ENCODE measurements around the gene PTGS2. TPM values are rescaled to one million over a fixed set of nuclear protein-coding genes. Genes with fewer than 3 reads are reported as not detected.

PTGS2 gene
- total RNA-seq, 4 donors from 2014 or later: 5.7 to 14.7 (median 6.6) TPM

DNA sequence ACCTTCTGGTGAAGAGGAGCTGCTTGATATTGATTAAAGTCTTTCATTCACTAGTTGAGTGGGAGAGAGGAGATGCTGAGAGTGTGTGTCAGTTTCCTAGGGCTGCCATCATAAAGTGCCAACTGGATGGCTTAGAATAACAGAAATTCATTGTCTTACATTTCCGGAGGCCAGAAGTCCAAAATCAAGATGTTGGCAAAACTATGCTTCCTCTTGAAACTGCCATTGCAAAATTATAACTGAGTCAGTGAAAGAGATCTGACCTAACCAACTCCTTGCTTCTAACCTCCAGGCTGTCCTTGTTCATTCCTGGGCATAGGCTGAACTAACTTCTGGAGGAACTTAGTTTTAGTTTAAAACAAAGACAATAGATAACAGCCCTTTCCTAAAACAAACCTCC is 47.1 kb downstream of the PTGS2 start:
- H3K4me1 ChIP-seq: peaks cover 5% of the 10 kb centered on the region
- TF ChIP-seq EP300 (IDR thresholded peaks at IDR 0.05) (no peak), POLR2AphosphoS5 (IDR thresholded peaks at IDR 0.05) (no peak), POLR2A (IDR thresholded peaks at IDR 0.05) (no peak)
- TF ChIP-seq, protein P1, sequence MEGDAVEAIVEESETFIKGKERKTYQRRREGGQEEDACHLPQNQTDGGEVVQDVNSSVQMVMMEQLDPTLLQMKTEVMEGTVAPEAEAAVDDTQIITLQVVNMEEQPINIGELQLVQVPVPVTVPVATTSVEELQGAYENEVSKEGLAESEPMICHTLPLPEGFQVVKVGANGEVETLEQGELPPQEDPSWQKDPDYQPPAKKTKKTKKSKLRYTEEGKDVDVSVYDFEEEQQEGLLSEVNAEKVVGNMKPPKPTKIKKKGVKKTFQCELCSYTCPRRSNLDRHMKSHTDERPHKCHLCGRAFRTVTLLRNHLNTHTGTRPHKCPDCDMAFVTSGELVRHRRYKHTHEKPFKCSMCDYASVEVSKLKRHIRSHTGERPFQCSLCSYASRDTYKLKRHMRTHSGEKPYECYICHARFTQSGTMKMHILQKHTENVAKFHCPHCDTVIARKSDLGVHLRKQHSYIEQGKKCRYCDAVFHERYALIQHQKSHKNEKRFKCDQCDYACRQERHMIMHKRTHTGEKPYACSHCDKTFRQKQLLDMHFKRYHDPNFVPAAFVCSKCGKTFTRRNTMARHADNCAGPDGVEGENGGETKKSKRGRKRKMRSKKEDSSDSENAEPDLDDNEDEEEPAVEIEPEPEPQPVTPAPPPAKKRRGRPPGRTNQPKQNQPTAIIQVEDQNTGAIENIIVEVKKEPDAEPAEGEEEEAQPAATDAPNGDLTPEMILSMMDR (IDR thresholded peaks at IDR 0.05): no peak
- DNase-seq (ENCODE audit: low spot score in 2 of 2): no peak
- H3K27me3 ChIP-seq: no peaks in the 10 kb centered on the region
- 71% methylated on average over 1 of the region's 1 CpG for WGBS
- no peak overlapping the region for H3K27ac ChIP-seq
- no peak overlapping the region for H3K4me3 ChIP-seq
- no peaks in the 10 kb centered on the region for H3K36me3 ChIP-seq
- H3K9me3 ChIP-seq: no peaks in the 10 kb centered on the region

DNA sequence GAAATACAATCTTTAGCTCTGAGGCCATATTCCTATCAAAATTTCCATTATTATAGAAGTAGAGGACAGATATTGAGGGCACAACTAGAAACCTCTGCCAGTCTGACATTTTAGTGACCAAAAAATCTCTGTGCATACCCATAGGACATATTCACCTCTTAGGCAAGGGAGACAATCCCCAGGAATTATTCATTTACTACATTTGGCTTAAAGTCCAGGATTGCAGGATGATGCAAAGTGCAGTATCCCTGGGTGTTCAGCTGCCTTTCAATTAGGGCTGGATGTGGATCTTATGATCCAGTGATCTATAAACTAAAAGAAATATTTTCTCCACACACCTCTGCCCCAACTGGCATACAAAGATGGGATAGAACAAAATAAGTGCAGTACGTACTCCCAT is 50.9 kb downstream of the PTGS2 start:
- Histone ChIP-seq H3K27me3 (no peaks in the 10 kb centered on the region), H3K4me1 (peaks cover 9% of the 10 kb centered on the region), H3K36me3 (no peaks in the 10 kb centered on the region), H3K27ac (no peak overlapping the region), H3K4me3 (no peak overlapping the region), H3K9me3 (no peaks in the 10 kb centered on the region)
- DNase-seq (ENCODE audit: low spot score in 2 of 2): no peak
- TF ChIP-seq, protein P1 (IDR thresholded peaks at IDR 0.05): no peak
- TF ChIP-seq POLR2A (IDR thresholded peaks at IDR 0.05) (no peak), EP300 (IDR thresholded peaks at IDR 0.05) (no peak), POLR2AphosphoS5 (IDR thresholded peaks at IDR 0.05) (no peak)
- 97% methylated on average over 1 of the region's 1 CpG for WGBS

DNA sequence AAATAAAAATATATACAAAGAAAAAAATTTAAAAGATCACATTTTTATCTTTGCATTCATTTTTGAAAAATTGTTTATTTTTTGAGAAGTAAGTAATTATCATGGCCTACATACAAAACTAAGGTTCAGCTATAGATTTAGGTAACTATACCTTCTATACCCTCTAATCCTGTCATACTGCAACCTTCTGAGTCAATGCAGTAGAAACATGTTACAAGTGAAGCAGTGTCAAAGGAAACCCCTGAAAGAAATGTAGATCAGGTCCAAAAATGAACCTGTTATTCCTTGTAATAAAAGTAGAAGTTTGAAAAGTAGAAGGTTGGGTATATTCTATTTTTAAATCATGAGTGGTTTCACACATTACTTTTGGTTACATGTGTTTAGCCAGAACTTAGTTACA is 51.3 kb downstream of the PTGS2 start:
- DNase-seq (ENCODE audit: low spot score in 2 of 2): no peak
- TF ChIP-seq POLR2AphosphoS5 (IDR thresholded peaks at IDR 0.05) (no peak), EP300 (IDR thresholded peaks at IDR 0.05) (no peak), POLR2A (IDR thresholded peaks at IDR 0.05) (no peak)
- TF ChIP-seq, protein P1 (IDR thresholded peaks at IDR 0.05): no peak
- Histone ChIP-seq H3K27me3 (no peaks in the 10 kb centered on the region), H3K27ac (no peak overlapping the region), H3K36me3 (no peaks in the 10 kb centered on the region), H3K4me3 (no peak overlapping the region), H3K4me1 (peaks cover 9% of the 10 kb centered on the region), H3K9me3 (no peaks in the 10 kb centered on the region)

DNA sequence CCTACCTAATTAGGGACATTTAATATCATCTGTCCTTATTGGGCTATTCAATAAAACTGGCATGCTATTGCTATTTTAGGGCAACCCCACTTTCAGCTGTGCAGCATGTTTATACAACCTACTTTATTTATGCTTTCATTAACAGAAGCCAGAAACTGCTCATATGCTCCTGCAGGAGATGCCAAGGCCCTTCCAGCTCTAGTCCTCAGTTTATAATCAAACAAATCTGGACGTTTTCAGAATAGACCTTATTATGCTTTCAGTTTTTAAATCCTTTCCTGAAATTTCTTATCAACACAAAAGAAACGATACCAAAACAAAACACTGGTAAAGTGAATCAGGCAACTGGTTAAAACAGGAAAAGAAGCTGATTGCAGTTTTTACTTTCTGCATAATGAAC is 53.2 kb downstream of the PTGS2 start:
- no peak overlapping the region for H3K27ac ChIP-seq
- no peak overlapping the region for H3K4me3 ChIP-seq
- H3K9me3 ChIP-seq: no peaks in the 10 kb centered on the region
- no peak for DNase-seq (ENCODE audit: low spot score in 2 of 2)
- no peaks in the 10 kb centered on the region for H3K36me3 ChIP-seq
- 13% methylated on average over 2 of the region's 2 CpGs for WGBS
- TF ChIP-seq POLR2A (IDR thresholded peaks at IDR 0.05): no peak
- TF ChIP-seq, protein P1 (IDR thresholded peaks at IDR 0.05): no peak
- TF ChIP-seq POLR2AphosphoS5 (IDR thresholded peaks at IDR 0.05): no peak
- TF ChIP-seq EP300 (IDR thresholded peaks at IDR 0.05): no peak
- H3K27me3 ChIP-seq: no peaks in the 10 kb centered on the region
- H3K4me1 ChIP-seq: peaks cover 9% of the 10 kb centered on the region

DNA sequence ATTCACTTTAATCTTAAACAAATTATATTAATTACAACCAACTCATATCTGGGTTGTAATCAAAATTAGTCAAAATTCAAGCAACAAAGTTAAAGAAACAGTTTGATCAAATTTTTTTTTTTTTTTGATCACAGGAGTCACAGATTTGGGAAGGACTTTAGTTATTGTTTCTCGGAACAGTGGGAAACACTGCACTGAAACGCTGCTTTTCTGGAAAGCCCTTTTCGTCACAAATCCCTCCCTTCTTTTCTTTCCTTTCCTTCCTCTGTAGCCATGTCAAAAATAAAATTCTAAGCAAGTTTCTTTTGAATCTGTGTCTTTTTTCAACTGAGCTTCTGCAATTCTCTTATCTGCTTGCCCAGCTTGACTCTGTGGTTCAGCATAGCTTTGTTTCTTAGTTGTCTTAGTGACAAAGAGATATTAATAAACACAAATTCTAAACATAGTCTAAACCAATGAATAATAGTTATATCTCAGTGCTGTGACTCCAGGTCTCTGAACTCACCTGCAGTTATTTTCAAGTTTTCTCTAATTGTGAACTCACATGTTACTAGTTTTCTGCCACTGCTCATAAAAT is 53.8 kb downstream of the PTGS2 start:
- Histone ChIP-seq H3K36me3 (no peaks in the 10 kb centered on the region), H3K27me3 (no peaks in the 10 kb centered on the region), H3K27ac (no peak overlapping the region), H3K9me3 (no peaks in the 10 kb centered on the region), H3K4me1 (peaks cover 9% of the 10 kb centered on the region), H3K4me3 (no peak overlapping the region)
- TF ChIP-seq POLR2A (IDR thresholded peaks at IDR 0.05) (no peak), EP300 (IDR thresholded peaks at IDR 0.05) (no peak), POLR2AphosphoS5 (IDR thresholded peaks at IDR 0.05) (no peak)
- TF ChIP-seq, protein P1 (IDR thresholded peaks at IDR 0.05): no peak
- no peak for DNase-seq (ENCODE audit: low spot score in 2 of 2)
- WGBS: 44% methylated on average over 3 of the region's 3 CpGs
